Measurements from ENCODE around the gene IRGQ.
"Not testable (repeated sequence)": the region's sequence is repeated elsewhere in the genome, so short reads cannot be mapped to it uniquely, and the experiment has no call there.

The IRGQ gene

GRCh38 chr19:43625918-43626579, 30.1 kb upstream of the IRGQ start:
- DNase-seq (ENCODE audit: low read depth, low spot score), result peak; percentile 73

- peak; percentile 90 for DNase-seq (ENCODE audit: low read depth, low spot score)
Measured at GRCh38 chr19:43624933-43625332, 29.0 kb upstream of the IRGQ start.

- DNase-seq (ENCODE audit: low read depth, low spot score), result peak; percentile 94
Measured at GRCh38 chr19:43623889-43624670, 28.1 kb upstream of the IRGQ start.

- no peak for DNase-seq (ENCODE audit: low read depth, low spot score)
Measured at GRCh38 chr19:43622956-43623355, 27.0 kb upstream of the IRGQ start.

- DNase-seq (ENCODE audit: low read depth, low spot score), result no peak
Measured at GRCh38 chr19:43622070-43622469, 26.1 kb upstream of the IRGQ start.

GRCh38 chr19:43620061-43621001, 24.4 kb upstream of the IRGQ start:
- no peak for DNase-seq (ENCODE audit: low read depth, low spot score)

- peak; percentile 99 for DNase-seq (ENCODE audit: low read depth, low spot score)
Measured at GRCh38 chr19:43619262-43620060, 23.5 kb upstream of the IRGQ start, which contains the start of gene ZNF428. TSS of gene ZNF428 (minus strand) at chr19:43619629. CDS start at chr19:43614304, 5,325 bp downstream.

GRCh38 chr19:43618921-43619261, 23.0 kb upstream of the IRGQ start:
- DNase-seq (ENCODE audit: low read depth, low spot score), result no peak

- no peak for DNase-seq (ENCODE audit: low read depth, low spot score)
Measured at GRCh38 chr19:43616954-43617353, 21.0 kb upstream of the IRGQ start.

- DNase-seq (ENCODE audit: low read depth, low spot score), result no peak
Measured at GRCh38 chr19:43616306-43616705, 20.4 kb upstream of the IRGQ start.

GRCh38 chr19:43612374-43612773, 16.4 kb upstream of the IRGQ start:
- no peak for DNase-seq (ENCODE audit: low read depth, low spot score)

- DNase-seq (ENCODE audit: low read depth, low spot score), result no peak
Measured at GRCh38 chr19:43611788-43612187, 15.9 kb upstream of the IRGQ start, which contains the start of gene SRRM5. TSS of gene SRRM5 (plus strand) at chr19:43612088. CDS start at chr19:43612122, 34 bp downstream.

GRCh38 chr19:43610493-43610892, 14.6 kb upstream of the IRGQ start:
- DNase-seq (ENCODE audit: low read depth, low spot score), result no peak

GRCh38 chr19:43609872-43610271, 13.9 kb upstream of the IRGQ start:
- no peak for DNase-seq (ENCODE audit: low read depth, low spot score)

GRCh38 chr19:43607238-43608205, 11.6 kb upstream of the IRGQ start:
- DNase-seq (ENCODE audit: low read depth, low spot score), result no peak

- DNase-seq (ENCODE audit: low read depth, low spot score), result no peak
Measured at GRCh38 chr19:43606569-43607229, 10.8 kb upstream of the IRGQ start.

GRCh38 chr19:43605875-43606568, 10.1 kb upstream of the IRGQ start:
- DNase-seq (ENCODE audit: low read depth, low spot score), result no peak

GRCh38 chr19:43600326-43600725, 4.4 kb upstream of the IRGQ start:
- not testable (repeated sequence) for DNase-seq (ENCODE audit: low read depth, low spot score)

Measured in ELF-1 (cell line).